Transverse colon (tissue), 4 donors: Measurements from ENCODE around the gene DNAJC3.

Source experiments
- POLR2A ChIP-seq: fragments of 450-650 bp; IDR thresholded peaks from one replicate; pipeline ENCODE4 v1.6.1; 2016; ENCODE audit warnings: antibody characterized with exemption, mild to moderate bottlenecking, moderate library complexity
- POLR2AphosphoS5 ChIP-seq, 3 donors: sonication (generic); formaldehyde crosslinking; IDR thresholded peaks; one replicate each; pipeline ENCODE4 v1.6.1; 2016; ENCODE audit warnings: antibody characterized with exemption in 3 of 3
- TF ChIP-seq, protein P1 (sequence below), 5 experiments: fragments of 200-600 bp in 3 of 5; fragments of 450-650 bp in 2 of 5; sonication (generic) in 3 of 5; IDR thresholded peaks; 1 replicate in 2 of 5; 2 replicates in 3 of 5; pipeline ENCODE4 v1.5.1; 2016 to 2017; ENCODE audit warnings: antibody characterized with exemption in 5 of 5, inconsistent platforms in 3 of 5, mild to moderate bottlenecking in 2 of 5, moderate library complexity in 1 of 5

DNA sequence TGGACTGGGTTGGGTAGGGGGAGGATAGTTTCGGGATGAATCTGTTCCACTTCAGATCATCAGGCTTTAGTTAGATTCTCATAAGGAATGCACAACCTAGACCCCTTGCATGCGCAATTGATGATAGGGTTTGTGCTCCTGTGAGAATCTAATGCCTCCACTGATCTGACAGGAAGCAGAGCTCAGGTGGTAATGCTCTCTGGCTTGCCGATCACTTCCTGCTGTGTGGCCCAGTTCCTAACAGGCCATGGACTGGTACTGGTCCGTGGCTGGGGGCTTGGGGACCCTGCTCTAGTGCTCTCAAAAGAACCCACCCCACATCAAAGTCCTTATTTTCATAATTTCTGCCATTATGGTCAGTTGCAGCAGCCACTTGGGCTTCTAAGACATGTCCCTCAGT is 30.1 kb downstream of the DNAJC3 start:
- TF ChIP-seq, protein P1, sequence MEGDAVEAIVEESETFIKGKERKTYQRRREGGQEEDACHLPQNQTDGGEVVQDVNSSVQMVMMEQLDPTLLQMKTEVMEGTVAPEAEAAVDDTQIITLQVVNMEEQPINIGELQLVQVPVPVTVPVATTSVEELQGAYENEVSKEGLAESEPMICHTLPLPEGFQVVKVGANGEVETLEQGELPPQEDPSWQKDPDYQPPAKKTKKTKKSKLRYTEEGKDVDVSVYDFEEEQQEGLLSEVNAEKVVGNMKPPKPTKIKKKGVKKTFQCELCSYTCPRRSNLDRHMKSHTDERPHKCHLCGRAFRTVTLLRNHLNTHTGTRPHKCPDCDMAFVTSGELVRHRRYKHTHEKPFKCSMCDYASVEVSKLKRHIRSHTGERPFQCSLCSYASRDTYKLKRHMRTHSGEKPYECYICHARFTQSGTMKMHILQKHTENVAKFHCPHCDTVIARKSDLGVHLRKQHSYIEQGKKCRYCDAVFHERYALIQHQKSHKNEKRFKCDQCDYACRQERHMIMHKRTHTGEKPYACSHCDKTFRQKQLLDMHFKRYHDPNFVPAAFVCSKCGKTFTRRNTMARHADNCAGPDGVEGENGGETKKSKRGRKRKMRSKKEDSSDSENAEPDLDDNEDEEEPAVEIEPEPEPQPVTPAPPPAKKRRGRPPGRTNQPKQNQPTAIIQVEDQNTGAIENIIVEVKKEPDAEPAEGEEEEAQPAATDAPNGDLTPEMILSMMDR (IDR thresholded peaks at IDR 0.05): no peak
- TF ChIP-seq POLR2AphosphoS5 (IDR thresholded peaks at IDR 0.05) (no peak), POLR2A (no peak)
